PC-9 (cell line): ENCODE data around the gene TSHZ2.

Source experiments
- CTCF ChIP-seq: fragments of 200-600 bp; sonication (generic); conservative IDR thresholded peaks from 2 replicates; pipeline ENCODE4 v1.6.1; 2017; ENCODE audit warnings: mixed run types, antibody characterized with exemption, mild to moderate bottlenecking, moderate library complexity
- EZH2 ChIP-seq: fragments of 200-600 bp; sonication (generic); IDR thresholded peaks from 2 replicates; pipeline ENCODE4 v1.8.0; 2017; ENCODE audit warnings: antibody characterized with exemption, low read depth

DNA sequence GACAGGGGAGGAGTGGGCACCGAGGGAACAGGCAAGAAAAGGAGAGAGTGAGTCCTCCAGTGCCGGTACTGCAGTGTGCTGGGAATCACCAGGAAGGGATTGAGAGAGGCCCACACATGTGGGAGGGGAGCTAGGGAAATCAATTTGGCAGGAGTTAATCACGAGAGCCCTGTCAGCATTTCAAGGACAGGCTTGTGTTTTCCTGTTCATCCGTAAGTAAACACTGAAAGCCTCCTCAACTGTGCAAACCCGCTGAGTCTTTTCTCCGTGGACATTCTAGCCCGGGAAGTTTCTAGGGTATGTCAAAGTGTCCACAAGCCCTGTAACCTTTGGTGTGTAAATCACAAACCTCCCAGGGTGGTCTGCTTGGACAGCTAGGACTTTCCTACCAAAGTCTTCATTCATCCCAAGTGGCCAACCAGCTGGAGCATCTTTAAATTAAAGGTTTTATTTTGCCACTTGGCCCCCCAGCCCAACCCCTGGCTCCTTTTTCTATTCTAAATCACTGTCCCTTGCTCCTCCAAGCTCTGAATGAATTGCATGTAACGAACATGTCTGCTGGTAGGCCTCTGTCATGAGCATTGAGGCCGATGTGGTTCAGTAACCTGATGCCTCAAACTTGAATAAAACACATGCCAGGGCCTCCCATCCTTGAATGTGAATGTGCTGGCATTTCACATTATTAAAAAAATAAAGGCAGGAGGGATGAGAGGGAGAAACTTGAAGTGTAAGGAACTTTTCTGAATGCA is 472.4 kb downstream of the TSHZ2 start:
- no peak for TF ChIP-seq CTCF
- TF ChIP-seq EZH2 = no peak
